K562 (cell line): ENCODE data around the gene HEPACAM. TPM values are rescaled to one million over a fixed set of nuclear protein-coding genes. Genes with fewer than 3 reads are reported as not detected.

Experiments used
- ATAC-seq: fragments of 200-7000 bp; cut with Tn5 transposase; 3 replicates; pipeline ENCODE4 v1.9.1; 2020; ENCODE audit warnings: moderate library complexity
- BruUV-seq: library from RNA; stranded (reverse); fragments of 400-500 nt; replicated peaks from 2 replicates; lab custom pipeline; 2021; lab: Mats Ljungman, UMichigan
- CTCF ChIA-PET: fragments of 300-600 bp; formaldehyde crosslinking; extraction: SDS; loops from one replicate; lab custom pipeline; 2021; ENCODE audit warnings: low intra/inter-chr PET ratio; lab: Yijun Ruan, JAX
- POLR2A ChIA-PET: fragments of 300-600, 350-650 bp; sonication (Branson Sonifier 250); formaldehyde crosslinking; extraction: SDS; loops from one replicate; lab custom pipeline; 2021; ENCODE audit warnings: antibody characterized with exemption, inconsistent platforms; lab: Yijun Ruan, JAX
- DNase-seq, 4 experiments: peaks; one replicate each; pipeline versions ENCODE4 v3.0.0 to v3.0.0-alpha.2; 2011 to 2018; ENCODE audit warnings: low spot score in 3 of 4, mixed read lengths in 3 of 4; ENCODE audit errors: extremely low read depth in 1 of 4
- FAIRE-seq: peaks from 2 replicates; lab custom pipeline; 2011; peaks lifted over from hg19 to GRCh38; lab: Jason Lieb, UNC
- H2AFZ ChIP-seq: 2 replicates; pipeline ENCODE4 v1.6.0; 2011; ENCODE audit warnings: low read depth, low read length, control low read depth, inconsistent platforms
- H3K27ac ChIP-seq: fragments of 200-600 bp; 3 replicates; pipeline ENCODE4 v1.8.0; 2011; ENCODE audit warnings: low read depth, mild to moderate bottlenecking, control low read depth, inconsistent platforms, low read length, moderate library complexity, mixed read lengths; ENCODE audit errors: extremely low read depth
- H3K27me3 ChIP-seq, 2 experiments: fragments of 300-600 bp in 1 of 2; 2 replicates in 1 of 2; 3 replicates in 1 of 2; pipeline versions ENCODE4 v1.6.0 to v1.8.0; 2011; ENCODE audit warnings: inconsistent platforms in 2 of 2, low read length in 2 of 2, mild to moderate bottlenecking in 1 of 2, mixed read lengths in 1 of 2, moderate library complexity in 1 of 2; ENCODE audit not compliant: control insufficient read depth in 2 of 2, insufficient read depth in 2 of 2
- H3K36me3 ChIP-seq: fragments of 300-600 bp; 3 replicates; pipeline ENCODE4 v1.8.0; 2011; ENCODE audit warnings: mild to moderate bottlenecking, low read length, inconsistent platforms; ENCODE audit not compliant: control insufficient read depth, insufficient read depth
- H3K4me1 ChIP-seq, 2 experiments: fragments of 200-600 bp in 1 of 2; replicated peaks in 1 of 2; 2 replicates in 1 of 2; 3 replicates in 1 of 2; pipeline versions ENCODE4 v1.5.1 to v1.8.0; 2011; ENCODE audit warnings: inconsistent platforms in 2 of 2, low read length in 2 of 2, mild to moderate bottlenecking in 1 of 2, mixed read lengths in 1 of 2, moderate library complexity in 1 of 2; ENCODE audit not compliant: control insufficient read depth in 2 of 2, insufficient read depth in 2 of 2
- H3K4me2 ChIP-seq: 2 replicates; pipeline ENCODE4 v1.6.1; 2011; ENCODE audit warnings: low read length, control low read depth, inconsistent platforms, mixed read lengths; ENCODE audit not compliant: insufficient read depth
- H3K4me3 ChIP-seq: fragments of 200-600 bp; sonication (generic), shearing (Covaris generic); 2 replicates; pipeline ENCODE4 v1.5.1; 2016; ENCODE audit warnings: control low read depth, inconsistent platforms
- H3K79me2 ChIP-seq: fragments of 200-600 bp; 3 replicates; pipeline ENCODE4 v1.8.0; 2011; ENCODE audit warnings: low read length, inconsistent platforms; ENCODE audit not compliant: control insufficient read depth, insufficient read depth
- H3K9ac ChIP-seq, 2 experiments: 2 replicates each; pipeline versions ENCODE4 v1.6.0 to v1.6.1; 2011; ENCODE audit warnings: low read depth in 2 of 2, low read length in 2 of 2, control low read depth in 1 of 2, inconsistent platforms in 1 of 2, mild to moderate bottlenecking in 1 of 2, mixed read lengths in 1 of 2; ENCODE audit not compliant: insufficient read depth in 1 of 2
- H3K9me1 ChIP-seq: one replicate; pipeline ENCODE4 v1.6.0; 2011; ENCODE audit warnings: inconsistent platforms, mild to moderate bottlenecking, low read length, moderate library complexity; ENCODE audit not compliant: control insufficient read depth, insufficient read depth
- H3K9me3 ChIP-seq: replicated peaks from 2 replicates; pipeline ENCODE4 v1.5.1; 2011; ENCODE audit warnings: low read depth, low read length, inconsistent platforms; ENCODE audit not compliant: control insufficient read depth, insufficient read depth
- H4K20me1 ChIP-seq: replicated peaks from 2 replicates; pipeline ENCODE4 v1.6.1; 2011; ENCODE audit warnings: low read length, inconsistent platforms, mixed read lengths; ENCODE audit not compliant: control insufficient read depth, insufficient read depth
- ARHGAP35 ChIP-seq: fragments of 450-650 bp; IDR thresholded peaks from 2 replicates; pipeline ENCODE4 v1.6.1; 2018; ENCODE audit not compliant: partially characterized antibody
- ELF4 ChIP-seq: fragments of 450-650 bp; formaldehyde crosslinking; IDR thresholded peaks from 2 replicates; pipeline ENCODE4 v1.4.0; 2022; ENCODE audit warnings: missing genetic modification characterization
- FOSL1 ChIP-seq: fragments of 200-800 bp; sonication (Bioruptor generic); conservative IDR thresholded peaks from 2 replicates; pipeline ENCODE4 v1.6.1; 2016; ENCODE audit warnings: missing genetic modification characterization, missing compliant biosample characterization
- KDM4B ChIP-seq, 2 experiments: fragments of 450-650 bp in 1 of 2; sonication (generic) in 1 of 2; IDR thresholded peaks; 2 replicates each; pipeline ENCODE4 v1.6.1; 2016 to 2017; ENCODE audit warnings: borderline replicate concordance in 2 of 2, antibody characterized with exemption in 1 of 2, low read depth in 1 of 2, mild to moderate bottlenecking in 1 of 2
- NR1H2 ChIP-seq: sonication (generic); formaldehyde crosslinking; IDR thresholded peaks from 2 replicates; pipeline ENCODE4 v1.4.0; 2020; ENCODE audit warnings: mild to moderate bottlenecking, missing genetic modification reagents
- PREB ChIP-seq: sonication (generic); formaldehyde crosslinking; IDR thresholded peaks from 2 replicates; pipeline ENCODE4 v1.8.1; 2023; ENCODE audit warnings: mild to moderate bottlenecking, missing genetic modification reagents
- RAD51 ChIP-seq: fragments of 450-650 bp; IDR thresholded peaks from 2 replicates; pipeline ENCODE4 v1.7.1; 2016; ENCODE audit warnings: low read depth, mild to moderate bottlenecking, borderline replicate concordance
- RNF2 ChIP-seq: sonication (generic); IDR thresholded peaks from 2 replicates; pipeline ENCODE4 v1.6.1; 2016
- ZBTB17 ChIP-seq: fragments of 450-650 bp; formaldehyde crosslinking; IDR thresholded peaks from 2 replicates; pipeline ENCODE4 v1.4.0; 2020; ENCODE audit warnings: mild to moderate bottlenecking
- ZNF232 ChIP-seq: sonication (generic); formaldehyde crosslinking; IDR thresholded peaks from 2 replicates; pipeline ENCODE4 v1.8.0; 2022; ENCODE audit warnings: mild to moderate bottlenecking, missing genetic modification reagents
- ZNF407 ChIP-seq: fragments of 450-650 bp; IDR thresholded peaks from 2 replicates; pipeline ENCODE4 v1.6.1; 2016; ENCODE audit warnings: low read depth
- ZZZ3 ChIP-seq: fragments of 450-650 bp; IDR thresholded peaks from 2 replicates; pipeline ENCODE4 v1.6.1; 2016; ENCODE audit warnings: antibody characterized with exemption, mild to moderate bottlenecking, moderate library complexity
- WGBS: fragments of 100-300 bp; shearing (Covaris generic); methylation state at CpG from one replicate; pipeline ENCODE4 v1.1.6; 2016; ENCODE audit warnings: low coverage, mixed read lengths; ENCODE audit not compliant: insufficient coverage; ENCODE audit errors: missing lambda C conversion rate; 5-methylcytosine and 5-hydroxymethylcytosine counted together
- in situ Hi-C: fragments of 300-500 bp; cut with MboI; formaldehyde crosslinking; loops from 4 replicates; pipeline ENCODE4 v1.15.0; 2018; ENCODE audit warnings: inconsistent platforms, mixed read lengths
- intact Hi-C: fragments of 100-400 bp; cut with micrococcal nuclease; formaldehyde crosslinking; loops from 2 replicates; pipeline ENCODE4 v1.14.2; 2022
- polyA plus RNA-seq, 8 experiments: library from polyadenylated mRNA; depleted of rRNA in 4 of 8; stranded (reverse) in 5 of 8; unstranded in 3 of 8; fragments of >200 nt; fragmentation: Nextera tagmentation in 2 of 8; fragmentation: Illumina TruSeq in 1 of 8; extraction: Ambion mirVana in 2 of 8; extraction: Trizol in 1 of 8; gene quantifications; 2 replicates each; pipeline versions ENCODE4 v1.2.1 to v1.2.3, GENCODE V29; 2011 to 2014; ENCODE audit warnings: inconsistent platforms in 1 of 8, missing spikeins in 1 of 8
- total RNA-seq, 7 experiments: library from RNA; depleted of rRNA in 6 of 7; stranded (reverse); fragments of >200 nt in 6 of 7; fragmentation: Illumina TruSeq in 2 of 7; extraction: Trizol in 2 of 7; gene quantifications; 2 replicates each; pipeline versions ENCODE4 v1.2.1 to v1.2.3, GENCODE V29; 2011 to 2021; ENCODE audit warnings: low replicate concordance in 1 of 7

The HEPACAM gene
- total and polyA plus RNA-seq, 9 of the 15 experiments (the other 6 are each of a cell fraction or from before 2014, with no cell fraction given), result not detected

GRCh38 chr11:124922831-124923230, 13.0 kb downstream of the HEPACAM start:
- intact Hi-C loops, result no loop called here
- no peaks in the 10 kb centered on the region for H4K20me1 ChIP-seq
- no peaks in the 10 kb centered on the region for H3K9me1 ChIP-seq
- H3K4me2 ChIP-seq, result no peak overlapping the region
- FAIRE-seq (no peak), DNase-seq (no peak), ATAC-seq (no peak)
- H3K36me3 ChIP-seq, result no peaks in the 10 kb centered on the region
- in situ Hi-C loops, result no loop called here
- H3K4me3 ChIP-seq, result no peak overlapping the region
- H3K27ac ChIP-seq, result no peak overlapping the region
- no peaks in the 10 kb centered on the region for H3K9me3 ChIP-seq
- no peak overlapping the region for H3K9ac ChIP-seq
- 0% methylated on average over 4 of the region's 4 CpGs for WGBS
- H2AFZ ChIP-seq, result no peak overlapping the region
- no peaks in the 10 kb centered on the region for H3K4me1 ChIP-seq
- CTCF ChIA-PET, result no interaction called here
- POLR2A ChIA-PET, result interaction anchor here (0.5 kb wide), 1 partner anchor 90 kb away, joined by 3 read pairs; no protein-coding TSS in a partner anchor
- H3K27me3 ChIP-seq, result peaks cover 35 to 74% of the 10 kb centered on the region in 2 experiments; a peak in 4 of 5 replicates
- no peaks in the 10 kb centered on the region for H3K79me2 ChIP-seq
- no TSS peak for BruUV-seq
- TF ChIP-seq ZBTB17 (CRISPR knock-in tag) (no peak), PREB (no peak), KDM4B (IDR thresholded peaks at IDR 0.05; ENCODE audit: borderline replicate concordance in 2 of 2, low read depth in 1 of 2) (no peak), ARHGAP35 (no peak), NR1H2 (CRISPR knock-in tag) (no peak), ELF4 (CRISPR knock-in tag) (no peak), ZNF407 (no peak), ZZZ3 (no peak), ZNF232 (CRISPR knock-in tag) (no peak), FOSL1 (tag) (no peak), RNF2 (no peak), RAD51 (no peak)
